Body of pancreas (tissue), 4 donors: Measurements from ENCODE around the gene ANKS3. TPM values are rescaled to one million over a fixed set of nuclear protein-coding genes. Genes with fewer than 3 reads are reported as not detected.
"Not testable (repeated sequence)": the region's sequence is repeated elsewhere in the genome, so short reads cannot be mapped to it uniquely, and the experiment has no call there.

Experiments used
- ATAC-seq: fragments of 150-250 bp; one replicate; pipeline ENCODE4 v1.9.1; 2016
- DNase-seq, 4 donors: peaks; one replicate each; pipeline ENCODE4 v3.0.0-alpha.2; 2019
- H3K27ac ChIP-seq, 4 donors: fragments of 200-600 bp; sonication (generic); 1 replicate in 3 of 4; 2 replicates in 1 of 4; pipeline versions ENCODE4 v1.5.1 to v1.6.1; 2016 to 2019; ENCODE audit warnings: mild to moderate bottlenecking in 1 of 4, mixed read lengths in 1 of 4, moderate library complexity in 1 of 4
- H3K27me3 ChIP-seq, 2 donors: fragments of 200-600 bp; sonication (generic); one replicate each; pipeline ENCODE4 v1.6.0; 2016; ENCODE audit warnings: mild to moderate bottlenecking in 1 of 2
- H3K36me3 ChIP-seq, 2 donors: fragments of 200-600 bp; sonication (generic); replicated peaks in 1 of 2; 2 replicates each; pipeline ENCODE4 v1.5.1; 2016; ENCODE audit warnings: low read depth in 2 of 2; ENCODE audit not compliant: insufficient read depth in 1 of 2
- H3K4me1 ChIP-seq: fragments of 200-600 bp; sonication (generic); one replicate; pipeline ENCODE4 v1.6.0; 2016
- H3K4me3 ChIP-seq, 2 donors: fragments of 200-600 bp; sonication (generic); 1 replicate in 1 of 2; 2 replicates in 1 of 2; pipeline ENCODE4 v1.5.1; 2016 to 2019
- H3K9me3 ChIP-seq, 3 donors: fragments of 200-600 bp; sonication (generic); 1 replicate in 2 of 3; 2 replicates in 1 of 3; pipeline ENCODE4 v1.5.1; 2016
- CTCF ChIP-seq, 7 experiments: fragments of 450-650 bp in 4 of 7; fragments of 200-600 bp in 3 of 7; sonication (generic) in 3 of 7; IDR thresholded peaks; one replicate each; pipeline ENCODE4 v1.5.1; 2016 to 2019; ENCODE audit warnings: antibody characterized with exemption in 7 of 7
- POLR2A ChIP-seq, 3 donors: fragments of 450-650 bp; IDR thresholded peaks; one replicate each; pipeline ENCODE4 v1.6.1; 2016; ENCODE audit warnings: antibody characterized with exemption in 3 of 3, mild to moderate bottlenecking in 2 of 3
- WGBS, 2 donors: methylation state at CpG; one replicate each; pipeline ENCODE4 v1.1.5; 2017; 5-methylcytosine and 5-hydroxymethylcytosine counted together
- intact Hi-C: fragments of 100-400 bp; cut with DNase I; formaldehyde crosslinking; loops from one replicate; pipeline ENCODE4 v1.15.1; 2023
- total RNA-seq, 2 donors: library from RNA; depleted of rRNA; stranded (reverse); fragments of >200 nt; gene quantifications; one replicate each; pipeline ENCODE4 v1.1.0, GENCODE V29; 2016

Gene ANKS3
- total RNA-seq, 2 donors from 2014 or later, result 16.6 to 64.9 TPM

- peak; percentile 90 to 93 (median 92) for DNase-seq
- TF ChIP-seq CTCF (IDR thresholded peaks at IDR 0.05) (peak in 4 of 7 experiments; percentile 7 to 38 (median 23)), POLR2A (IDR thresholded peaks at IDR 0.05) (peak in 2 of 3 donors; percentile 11 to 25)
- Histone ChIP-seq H3K9me3 (no peaks in the 10 kb centered on the region), H3K27ac (peak overlapping the region; percentile 80 to 90 (median 86)), H3K4me1 (peaks cover 32% of the 10 kb centered on the region), H3K4me3 (no peak overlapping the region), H3K36me3 (peaks cover 0 to 8% of the 10 kb centered on the region in 2 donors), H3K27me3 (no peaks in the 10 kb centered on the region)
- intact Hi-C loops, result no loop called here
- ATAC-seq, result peak; percentile 89
- WGBS, 2 donors, result 28 to 31% methylated on average over 11 to 16 of the region's 16 CpGs
Measured at GRCh38 chr16:4654011-4654963, 79.8 kb downstream of the ANKS3 start.

- intact Hi-C loops, result no loop called here
- Histone ChIP-seq H3K36me3 (peaks cover 0 to 4% of the 10 kb centered on the region in 2 donors), H3K4me3 (no peak overlapping the region), H3K27ac (peak overlapping the region; percentile 80 to 90 (median 86)), H3K4me1 (peaks cover 32% of the 10 kb centered on the region), H3K27me3 (no peaks in the 10 kb centered on the region), H3K9me3 (no peaks in the 10 kb centered on the region)
- TF ChIP-seq POLR2A (IDR thresholded peaks at IDR 0.05) (no peak), CTCF (IDR thresholded peaks at IDR 0.05) (no peak)
- 93 to 94% methylated on average over 19 to 25 of the region's 25 CpGs for WGBS, 2 donors
- ATAC-seq (no peak), DNase-seq (no peak)
Measured at GRCh38 chr16:4652561-4652960, 81.5 kb downstream of the ANKS3 start.

GRCh38 chr16:4651827-4652226 lies 82.2 kb downstream of the ANKS3 start:
- peak overlapping the region in 1 of 4 donors; percentile 88 for H3K27ac ChIP-seq
- H3K36me3 ChIP-seq, result peaks cover 0 to 4% of the 10 kb centered on the region in 2 donors
- 92 to 97% methylated on average over 12 to 13 of the region's 13 CpGs for WGBS, 2 donors
- no peak overlapping the region for H3K4me3 ChIP-seq
- peaks cover 32% of the 10 kb centered on the region for H3K4me1 ChIP-seq
- intact Hi-C loops, result no loop called here
- H3K27me3 ChIP-seq, result no peaks in the 10 kb centered on the region
- TF ChIP-seq POLR2A (IDR thresholded peaks at IDR 0.05) (no peak), CTCF (IDR thresholded peaks at IDR 0.05) (no peak)
- no peak for ATAC-seq
- no peak for DNase-seq
- no peaks in the 10 kb centered on the region for H3K9me3 ChIP-seq

- H3K4me3 ChIP-seq, H3K36me3 ChIP-seq, ATAC-seq, H3K27ac ChIP-seq, H3K9me3 ChIP-seq, H3K27me3 ChIP-seq, intact Hi-C loops: not testable (repeated sequence)
- H3K4me1 ChIP-seq, result peaks cover 31% of the 10 kb centered on the region
- 77 to 82% methylated on average over 13 to 15 of the region's 15 CpGs for WGBS, 2 donors
- peak; percentile 48 to 69 (median 66) for TF ChIP-seq CTCF (IDR thresholded peaks at IDR 0.05)
- peak; percentile 57 to 78 (median 70) for DNase-seq
Measured at GRCh38 chr16:4650443-4651074, 83.5 kb downstream of the ANKS3 start.
